H9 (cell line): ENCODE measurements around the gene SYTL5. TPM values are rescaled to one million over a fixed set of nuclear protein-coding genes. Genes with fewer than 3 reads are reported as not detected.

Experiments
- DNase-seq: peaks from one replicate; pipeline ENCODE4 v3.0.0-alpha.2; 2017
- H2AFZ ChIP-seq: one replicate; pipeline ENCODE4 v1.6.1; 2013; ENCODE audit warnings: mild to moderate bottlenecking, low read length, control low read depth, moderate library complexity
- H2AK5ac ChIP-seq: 2 replicates; pipeline ENCODE4 v1.6.1; 2013; ENCODE audit warnings: low read length, control low read depth, mixed read lengths; ENCODE audit not compliant: insufficient read length
- H2BK120ac ChIP-seq: one replicate; pipeline ENCODE4 v1.6.1; 2013; ENCODE audit warnings: low read depth, mild to moderate bottlenecking, low read length, control low read depth, inconsistent platforms; ENCODE audit not compliant: poor library complexity, severe bottlenecking
- H2BK12ac ChIP-seq: 2 replicates; pipeline ENCODE4 v1.6.1; 2013; ENCODE audit warnings: low read length, control low read depth, mixed read lengths, low read depth; ENCODE audit not compliant: insufficient read length
- H2BK15ac ChIP-seq: 2 replicates; pipeline ENCODE4 v1.6.1; 2013; ENCODE audit warnings: low read depth, low read length, control low read depth
- H2BK20ac ChIP-seq: one replicate; pipeline ENCODE4 v1.6.1; 2013; ENCODE audit warnings: low read depth, mild to moderate bottlenecking, low read length, control low read depth, inconsistent platforms; ENCODE audit not compliant: poor library complexity, severe bottlenecking
- H2BK5ac ChIP-seq: 2 replicates; pipeline ENCODE4 v1.6.1; 2013; ENCODE audit warnings: low read length, control low read depth, mixed read lengths; ENCODE audit not compliant: insufficient read length
- H3K14ac ChIP-seq: 2 replicates; pipeline ENCODE4 v1.6.1; 2013; ENCODE audit warnings: low read length, control low read depth; ENCODE audit not compliant: insufficient read depth
- H3K18ac ChIP-seq: 2 replicates; pipeline ENCODE4 v1.6.1; 2013; ENCODE audit warnings: low read depth, mild to moderate bottlenecking, mixed read lengths, low read length, control low read depth; ENCODE audit not compliant: insufficient read length
- H3K23ac ChIP-seq: 2 replicates; pipeline ENCODE4 v1.6.1; 2013; ENCODE audit warnings: low read length, control low read depth, mixed read lengths, low read depth; ENCODE audit not compliant: insufficient read length
- H3K23me2 ChIP-seq: 2 replicates; pipeline ENCODE4 v1.6.1; 2013; ENCODE audit warnings: low read depth, mild to moderate bottlenecking, mixed read lengths, low read length, control low read depth; ENCODE audit not compliant: insufficient read length, poor library complexity, severe bottlenecking
- H3K27ac ChIP-seq: 2 replicates; pipeline ENCODE4 v1.5.1; 2013; ENCODE audit warnings: low read length, control low read depth, mixed read lengths, low read depth; ENCODE audit not compliant: insufficient read length
- H3K27me3 ChIP-seq: 2 replicates; pipeline ENCODE4 v1.6.1; 2013; ENCODE audit warnings: low read length, control low read depth, inconsistent platforms; ENCODE audit not compliant: insufficient read depth
- H3K4ac ChIP-seq: 2 replicates; pipeline ENCODE4 v1.6.1; 2013; ENCODE audit warnings: low read depth, mild to moderate bottlenecking, control low read depth, inconsistent platforms, low read length, moderate library complexity
- H3K4me1 ChIP-seq: 2 replicates; pipeline ENCODE4 v1.6.1; 2013; ENCODE audit warnings: low read length, control low read depth, inconsistent platforms; ENCODE audit not compliant: insufficient read depth
- H3K4me2 ChIP-seq: 2 replicates; pipeline ENCODE4 v1.6.1; 2013; ENCODE audit warnings: low read length, control low read depth, mixed read lengths; ENCODE audit not compliant: insufficient read length, insufficient read depth
- H3K56ac ChIP-seq: 2 replicates; pipeline ENCODE4 v1.6.1; 2013; ENCODE audit warnings: low read depth, mild to moderate bottlenecking, mixed read lengths, low read length, control low read depth; ENCODE audit not compliant: insufficient read length
- H3K79me1 ChIP-seq: 2 replicates; pipeline ENCODE4 v1.6.1; 2013; ENCODE audit warnings: low read depth, mild to moderate bottlenecking, moderate library complexity, low read length, control low read depth, inconsistent platforms; ENCODE audit not compliant: insufficient read depth, poor library complexity, severe bottlenecking
- H3K79me2 ChIP-seq: 2 replicates; pipeline ENCODE4 v1.6.1; 2013; ENCODE audit warnings: low read length, control low read depth, inconsistent platforms; ENCODE audit not compliant: insufficient read depth
- H3K9ac ChIP-seq: 2 replicates; pipeline ENCODE4 v1.6.1; 2013; ENCODE audit warnings: low read length, control low read depth, mixed read lengths; ENCODE audit not compliant: insufficient read length; ENCODE audit errors: extremely low read depth
- H3K9me3 ChIP-seq: one replicate; pipeline ENCODE4 v1.6.1; 2013; ENCODE audit warnings: low read depth, low read length, inconsistent platforms; ENCODE audit not compliant: control insufficient read depth
- H3T11ph ChIP-seq: one replicate; pipeline ENCODE4 v1.6.1; 2013; ENCODE audit warnings: mild to moderate bottlenecking, low read length, control low read depth, inconsistent platforms
- H4K20me1 ChIP-seq: one replicate; pipeline ENCODE4 v1.6.1; 2013; ENCODE audit not compliant: control insufficient read depth, insufficient read length, insufficient read depth
- H4K5ac ChIP-seq: 2 replicates; pipeline ENCODE4 v1.6.1; 2013; ENCODE audit warnings: low read depth, mild to moderate bottlenecking, mixed read lengths, low read length, control low read depth; ENCODE audit not compliant: insufficient read length
- H4K8ac ChIP-seq: replicated peaks from 2 replicates; pipeline ENCODE4 v1.6.1; 2013; ENCODE audit warnings: low read length, control low read depth, mixed read lengths, low read depth; ENCODE audit not compliant: insufficient read length
- H4K91ac ChIP-seq: 2 replicates; pipeline ENCODE4 v1.6.1; 2013; ENCODE audit warnings: low read depth, mild to moderate bottlenecking, moderate library complexity, mixed read lengths, low read length, control low read depth; ENCODE audit not compliant: insufficient read length
- H3K27ac Mint-ChIP-seq, 3 experiments: 2 replicates in 2 of 3; 3 replicates in 1 of 3; pipeline ENCODE4 v1.8.0; 2020 to 2021; ENCODE audit warnings: mixed read lengths in 3 of 3, mild to moderate bottlenecking in 1 of 3, moderate library complexity in 1 of 3
- H3K27me3 Mint-ChIP-seq: 2 replicates; pipeline ENCODE4 v1.8.0; 2021; ENCODE audit warnings: low read depth, mild to moderate bottlenecking, moderate library complexity, mixed read lengths
- H3K36me3 Mint-ChIP-seq, 3 experiments: 2 replicates in 2 of 3; 3 replicates in 1 of 3; pipeline ENCODE4 v1.8.0; 2020 to 2021; ENCODE audit warnings: low read depth in 3 of 3, mixed read lengths in 3 of 3; ENCODE audit not compliant: insufficient read depth in 1 of 3
- H3K4me1 Mint-ChIP-seq, 2 experiments: 2 replicates each; pipeline ENCODE4 v1.8.0; 2020; ENCODE audit warnings: mixed read lengths in 2 of 2
- H3K4me3 Mint-ChIP-seq, 2 experiments: 2 replicates in 1 of 2; 3 replicates in 1 of 2; pipeline ENCODE4 v1.8.0; 2020 to 2021; ENCODE audit warnings: mild to moderate bottlenecking in 2 of 2, mixed read lengths in 2 of 2, moderate library complexity in 1 of 2
- H3K9me3 Mint-ChIP-seq, 2 experiments: 2 replicates in 1 of 2; 3 replicates in 1 of 2; pipeline ENCODE4 v1.8.0; 2020; ENCODE audit warnings: mild to moderate bottlenecking in 2 of 2, mixed read lengths in 2 of 2, moderate library complexity in 1 of 2
- CTCF ChIP-seq: fragments of 200-600 bp; sonication (generic); conservative IDR thresholded peaks from 3 replicates; pipeline ENCODE4 v1.8.0; 2021; ENCODE audit warnings: antibody characterized with exemption, mild to moderate bottlenecking
- WGBS: extraction: QIAGEN DNeasy Blood & Tissue Kit; methylation state at CpG from one replicate; pipeline ENCODE4 v1.1.7; 2013; ENCODE audit warnings: missing lambda C conversion rate, low lambda C conversion rate, mixed read lengths; ENCODE audit not compliant: insufficient read length; ENCODE audit errors: extremely low coverage; 5-methylcytosine and 5-hydroxymethylcytosine counted together
- total RNA-seq: library from RNA; stranded (reverse); gene quantifications from 2 replicates; pipeline ENCODE4 v1.2.1, GENCODE V29; 2021

Gene SYTL5
- total RNA-seq, 1 experiment from 2014 or later, result 0.15 TPM

- H2BK12ac ChIP-seq, result no peak overlapping the region
- no peak overlapping the region for H3K27ac Mint-ChIP-seq
- H4K20me1 ChIP-seq, result no peaks in the 10 kb centered on the region
- H3K56ac ChIP-seq, result no peak overlapping the region
- no peak overlapping the region for H4K5ac ChIP-seq
- no peaks in the 10 kb centered on the region for H3K79me2 ChIP-seq
- no peak overlapping the region for H2AK5ac ChIP-seq
- no peak overlapping the region for H4K8ac ChIP-seq
- H3K14ac ChIP-seq, result no peak overlapping the region
- H3K4me3 Mint-ChIP-seq, result no peak overlapping the region
- no peak overlapping the region for H4K91ac ChIP-seq
- no peak overlapping the region for H3T11ph ChIP-seq
- WGBS, result no CpG with 5 or more reads among the region's 1 CpG
- H3K4me1 Mint-ChIP-seq, result no peaks in the 10 kb centered on the region
- H3K4me2 ChIP-seq, result no peak overlapping the region
- peaks cover 0 to 2% (median 2%) of the 10 kb centered on the region in 3 experiments; a peak in 5 of 7 replicates for H3K36me3 Mint-ChIP-seq
- H2AFZ ChIP-seq, result no peak overlapping the region
- no peak overlapping the region for H2BK5ac ChIP-seq
- no peaks in the 10 kb centered on the region for H3K9me3 ChIP-seq
- no peak overlapping the region for H2BK20ac ChIP-seq
- no peak overlapping the region for H2BK15ac ChIP-seq
- no peaks in the 10 kb centered on the region for H3K27me3 ChIP-seq
- H3K9ac ChIP-seq, result no peak overlapping the region
- H3K23me2 ChIP-seq, result no peaks in the 10 kb centered on the region
- no peak overlapping the region for H2BK120ac ChIP-seq
- no peak overlapping the region for H3K18ac ChIP-seq
- H3K23ac ChIP-seq, result no peak overlapping the region
- no peaks in the 10 kb centered on the region for H3K4me1 ChIP-seq
- TF ChIP-seq CTCF, result no peak
- no peak overlapping the region for H3K27ac ChIP-seq
- no peak for DNase-seq
- H3K79me1 ChIP-seq, result no peaks in the 10 kb centered on the region
- H3K27me3 Mint-ChIP-seq, result no peaks in the 10 kb centered on the region; the same call in 1 of the 2 replicates
- no peak overlapping the region for H3K4ac ChIP-seq
- H3K9me3 Mint-ChIP-seq, result peaks cover 63 to 74% of the 10 kb centered on the region in 2 experiments
Observed at GRCh38 chrX:38165023-38165422, 158.7 kb downstream of the SYTL5 start.
